ENCODE data around the gene NUTM2A.
"Not testable (repeated sequence)": the region's sequence is repeated elsewhere in the genome, so short reads cannot be mapped to it uniquely, and the experiment has no call there.

DNA sequence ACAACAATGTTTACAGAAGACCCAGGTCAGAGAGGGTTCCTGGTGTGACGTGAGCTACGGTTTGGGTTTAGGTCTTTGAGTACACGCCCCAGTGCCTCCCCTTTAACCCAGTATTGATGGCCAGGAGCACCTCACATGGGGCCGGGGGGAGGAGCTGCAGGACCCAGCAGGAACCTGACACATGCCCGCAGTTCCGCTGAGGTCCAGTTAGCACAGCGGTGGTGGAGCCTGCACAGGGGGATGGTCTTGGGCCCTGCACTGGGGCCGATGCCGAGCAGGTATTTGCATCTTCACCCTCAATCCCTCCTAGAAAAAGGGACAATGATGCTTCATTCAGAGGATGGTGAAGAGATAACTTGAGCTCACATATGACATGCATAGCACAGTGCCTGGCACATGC is 4.0 kb downstream of the NUTM2A start:
- TF ChIP-seq, protein P1, sequence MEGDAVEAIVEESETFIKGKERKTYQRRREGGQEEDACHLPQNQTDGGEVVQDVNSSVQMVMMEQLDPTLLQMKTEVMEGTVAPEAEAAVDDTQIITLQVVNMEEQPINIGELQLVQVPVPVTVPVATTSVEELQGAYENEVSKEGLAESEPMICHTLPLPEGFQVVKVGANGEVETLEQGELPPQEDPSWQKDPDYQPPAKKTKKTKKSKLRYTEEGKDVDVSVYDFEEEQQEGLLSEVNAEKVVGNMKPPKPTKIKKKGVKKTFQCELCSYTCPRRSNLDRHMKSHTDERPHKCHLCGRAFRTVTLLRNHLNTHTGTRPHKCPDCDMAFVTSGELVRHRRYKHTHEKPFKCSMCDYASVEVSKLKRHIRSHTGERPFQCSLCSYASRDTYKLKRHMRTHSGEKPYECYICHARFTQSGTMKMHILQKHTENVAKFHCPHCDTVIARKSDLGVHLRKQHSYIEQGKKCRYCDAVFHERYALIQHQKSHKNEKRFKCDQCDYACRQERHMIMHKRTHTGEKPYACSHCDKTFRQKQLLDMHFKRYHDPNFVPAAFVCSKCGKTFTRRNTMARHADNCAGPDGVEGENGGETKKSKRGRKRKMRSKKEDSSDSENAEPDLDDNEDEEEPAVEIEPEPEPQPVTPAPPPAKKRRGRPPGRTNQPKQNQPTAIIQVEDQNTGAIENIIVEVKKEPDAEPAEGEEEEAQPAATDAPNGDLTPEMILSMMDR (IDR thresholded peaks at IDR 0.05), result not testable (repeated sequence)
- not testable (repeated sequence) for TF ChIP-seq EP300 (IDR thresholded peaks at IDR 0.05)
